Thoracic aorta (tissue), 2 donors: ENCODE data around the gene FAM186B. TPM values are rescaled to one million over a fixed set of nuclear protein-coding genes. Genes with fewer than 3 reads are reported as not detected.

Source experiments
- ATAC-seq: fragments of 150-250 bp; one replicate; pipeline ENCODE4 v1.8.0; 2017; ENCODE audit warnings: low read depth; ENCODE audit not compliant: insufficient number of reproducible peaks, low FRiP score
- DNase-seq: peaks from one replicate; pipeline ENCODE4 v3.0.0-alpha.2; 2020; ENCODE audit warnings: low spot score
- H3K27ac ChIP-seq, 2 donors: fragments of 200-600 bp; sonication (generic); 1 replicate in 1 of 2; 2 replicates in 1 of 2; pipeline ENCODE4 v1.5.1; 2016; ENCODE audit warnings: mild to moderate bottlenecking in 2 of 2, moderate library complexity in 2 of 2
- H3K27me3 ChIP-seq: fragments of 200-600 bp; sonication (generic); replicated peaks from 2 replicates; pipeline ENCODE4 v1.6.0; 2016; ENCODE audit warnings: mild to moderate bottlenecking; ENCODE audit not compliant: insufficient read depth
- H3K36me3 ChIP-seq: fragments of 200-600 bp; sonication (generic); one replicate; pipeline ENCODE4 v1.5.1; 2016
- H3K4me1 ChIP-seq, 2 donors: fragments of 200-600 bp; sonication (generic); 1 replicate in 1 of 2; 2 replicates in 1 of 2; pipeline versions ENCODE4 v1.5.1 to v1.6.0; 2016; ENCODE audit warnings: low read depth in 2 of 2, mild to moderate bottlenecking in 1 of 2; ENCODE audit not compliant: control insufficient read depth in 1 of 2
- H3K4me3 ChIP-seq: fragments of 200-600 bp; sonication (generic); 2 replicates; pipeline ENCODE4 v1.5.1; 2016; ENCODE audit warnings: mild to moderate bottlenecking
- H3K9me3 ChIP-seq: fragments of 200-600 bp; sonication (generic); 2 replicates; pipeline ENCODE4 v1.5.1; 2016
- CTCF ChIP-seq: fragments of 200-600 bp; sonication (generic); IDR thresholded peaks from one replicate; pipeline ENCODE4 v1.5.1; 2019; ENCODE audit warnings: antibody characterized with exemption
- total RNA-seq, 2 donors: library from RNA; depleted of rRNA; stranded (reverse); fragments of >200 nt; gene quantifications; one replicate each; pipeline versions ENCODE4 v1.1.0 to v1.2.3, GENCODE V29; 2016

The FAM186B gene
- total RNA-seq, 2 donors from 2014 or later: 0.42 to 0.54 TPM

GRCh38 chr12:49645146-49646039 lies 40.0 kb upstream of the FAM186B start:
- Histone ChIP-seq H3K4me1 (peaks cover 14 to 21% of the 10 kb centered on the region in 2 donors), H3K27ac (no peak overlapping the region), H3K9me3 (no peaks in the 10 kb centered on the region), H3K4me3 (no peak overlapping the region), H3K36me3 (peaks cover 39% of the 10 kb centered on the region), H3K27me3 (no peaks in the 10 kb centered on the region)
- no peak for DNase-seq
- TF ChIP-seq CTCF: no peak
- no peak for ATAC-seq

- no peak for ATAC-seq
- Histone ChIP-seq H3K36me3 (peaks cover 40% of the 10 kb centered on the region), H3K4me3 (no peak overlapping the region), H3K9me3 (no peaks in the 10 kb centered on the region), H3K27me3 (no peaks in the 10 kb centered on the region), H3K27ac (no peak overlapping the region), H3K4me1 (peaks cover 14 to 21% of the 10 kb centered on the region in 2 donors)
- peak; percentile 90 for TF ChIP-seq CTCF
- DNase-seq: no peak
These were observed 39.2 kb upstream of the FAM186B start for GRCh38 chr12:49644620-49644994.

- no peak overlapping the region for H3K27ac ChIP-seq
- peaks cover 44% of the 10 kb centered on the region for H3K36me3 ChIP-seq
- peaks cover 14 to 21% of the 10 kb centered on the region in 2 donors for H3K4me1 ChIP-seq
- TF ChIP-seq CTCF: no peak
- ATAC-seq (no peak), DNase-seq (no peak)
- no peaks in the 10 kb centered on the region for H3K27me3 ChIP-seq
- H3K4me3 ChIP-seq: no peak overlapping the region
- H3K9me3 ChIP-seq: no peaks in the 10 kb centered on the region
These were observed 38.7 kb upstream of the FAM186B start for GRCh38 chr12:49643961-49644619.

- Histone ChIP-seq H3K4me3 (no peak overlapping the region), H3K9me3 (no peaks in the 10 kb centered on the region), H3K27me3 (no peaks in the 10 kb centered on the region), H3K36me3 (peaks cover 49% of the 10 kb centered on the region), H3K27ac (no peak overlapping the region), H3K4me1 (peaks cover 12 to 14% of the 10 kb centered on the region in 2 donors)
- no peak for ATAC-seq
- no peak for TF ChIP-seq CTCF
- DNase-seq: no peak
These were observed 37.7 kb upstream of the FAM186B start for GRCh38 chr12:49643135-49643534.

GRCh38 chr12:49642370-49642802 lies 36.9 kb upstream of the FAM186B start:
- no peak for TF ChIP-seq CTCF
- Histone ChIP-seq H3K27ac (no peak overlapping the region), H3K4me1 (peaks cover 5 to 7% of the 10 kb centered on the region in 2 donors), H3K9me3 (no peaks in the 10 kb centered on the region), H3K36me3 (peaks cover 53% of the 10 kb centered on the region), H3K4me3 (no peak overlapping the region), H3K27me3 (no peaks in the 10 kb centered on the region)
- no peak for DNase-seq
- no peak for ATAC-seq
